ENCODE data around the gene CBX8. TPM values are rescaled to one million over a fixed set of nuclear protein-coding genes. Genes with fewer than 3 reads are reported as not detected.

CBX8 gene
- total RNA-seq, 1 experiment from 2014 or later: 11.3 TPM

DNA sequence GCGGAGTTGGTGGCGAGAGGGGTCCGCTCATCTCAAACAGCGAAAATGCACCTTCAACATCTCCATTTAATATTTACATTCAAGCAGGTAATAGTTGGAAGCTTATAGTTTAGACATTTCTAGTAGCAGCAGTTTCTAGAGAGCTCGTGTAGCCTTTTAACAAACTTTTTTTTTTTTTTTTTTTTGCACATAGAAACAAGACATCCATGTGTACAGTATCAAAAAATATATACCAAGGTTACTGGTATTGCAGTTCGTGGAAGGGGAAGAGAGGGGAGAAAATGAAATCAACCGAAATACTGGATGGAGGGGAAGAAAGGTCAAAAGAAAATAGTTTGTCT, 36.2 kb upstream of the CBX8 start:
- DNase-seq (no peak), ATAC-seq (no peak)
- H4K20me1 ChIP-seq (ENCODE audit: low read length): peaks cover 35% of the 10 kb centered on the region
- CTCF ChIA-PET: interaction anchor here (0.5 to 1.0 kb wide), 5 partner anchors 25 to 174 kb away, joined by 3 to 12 read pairs (median 4); partner anchors contain the start of gene CBX8
- H3K4me2 ChIP-seq (ENCODE audit: low read length): peak overlapping the region; percentile 63
- peak overlapping the region; percentile 44; the same call in 1 of the 2 replicates for H3K4me3 ChIP-seq (ENCODE audit: low read length)
- H3K4me1 ChIP-seq (ENCODE audit: insufficient read depth, low read length): peaks cover 31% of the 10 kb centered on the region
- intact Hi-C loops (cut with micrococcal nuclease): loop anchor here (10.0 kb wide), 1 partner anchor 88 kb away; no protein-coding TSS in a partner anchor
- no peaks in the 10 kb centered on the region for H3K27me3 ChIP-seq (ENCODE audit: low read length)
- no peak overlapping the region for H3K27ac ChIP-seq (ENCODE audit: low read length)
- no peaks in the 10 kb centered on the region for H3K9me2 ChIP-seq (replicated peaks; ENCODE audit: low read length)
- no peaks in the 10 kb centered on the region for H3F3A ChIP-seq (ENCODE audit: low read length, unreplicated experiment)
- TF ChIP-seq, protein P1, sequence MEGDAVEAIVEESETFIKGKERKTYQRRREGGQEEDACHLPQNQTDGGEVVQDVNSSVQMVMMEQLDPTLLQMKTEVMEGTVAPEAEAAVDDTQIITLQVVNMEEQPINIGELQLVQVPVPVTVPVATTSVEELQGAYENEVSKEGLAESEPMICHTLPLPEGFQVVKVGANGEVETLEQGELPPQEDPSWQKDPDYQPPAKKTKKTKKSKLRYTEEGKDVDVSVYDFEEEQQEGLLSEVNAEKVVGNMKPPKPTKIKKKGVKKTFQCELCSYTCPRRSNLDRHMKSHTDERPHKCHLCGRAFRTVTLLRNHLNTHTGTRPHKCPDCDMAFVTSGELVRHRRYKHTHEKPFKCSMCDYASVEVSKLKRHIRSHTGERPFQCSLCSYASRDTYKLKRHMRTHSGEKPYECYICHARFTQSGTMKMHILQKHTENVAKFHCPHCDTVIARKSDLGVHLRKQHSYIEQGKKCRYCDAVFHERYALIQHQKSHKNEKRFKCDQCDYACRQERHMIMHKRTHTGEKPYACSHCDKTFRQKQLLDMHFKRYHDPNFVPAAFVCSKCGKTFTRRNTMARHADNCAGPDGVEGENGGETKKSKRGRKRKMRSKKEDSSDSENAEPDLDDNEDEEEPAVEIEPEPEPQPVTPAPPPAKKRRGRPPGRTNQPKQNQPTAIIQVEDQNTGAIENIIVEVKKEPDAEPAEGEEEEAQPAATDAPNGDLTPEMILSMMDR (conservative IDR thresholded peaks at IDR 0.05; ENCODE audit: low read depth, low read length): no peak
- no peak for TF ChIP-seq EZH2phosphoT487 (IDR thresholded peaks at IDR 0.05; ENCODE audit: borderline replicate concordance, low read length)
- no peak for TF ChIP-seq EZH2 (IDR thresholded peaks at IDR 0.05; ENCODE audit: low read length, unreplicated experiment)
- no peak overlapping the region for H2AFZ ChIP-seq (ENCODE audit: low read length)
- H3K9ac ChIP-seq (ENCODE audit: low read length): no peak overlapping the region
- peaks cover 29% of the 10 kb centered on the region for H3K79me2 ChIP-seq (ENCODE audit: low read length)
- no TSS peak for BruUV-seq (replicated peaks)
- peaks cover 14% of the 10 kb centered on the region; the same call in 1 of the 2 replicates for H3K36me3 ChIP-seq (ENCODE audit: low read depth, low read length)
- POLR2A ChIA-PET (ENCODE audit: unreplicated experiment): interaction anchor here (0.6 kb wide), 1 partner anchor 22 kb away, joined by 13 read pairs; no protein-coding TSS in a partner anchor
- no peaks in the 10 kb centered on the region for H3K9me3 ChIP-seq (ENCODE audit: low read length)

DNA sequence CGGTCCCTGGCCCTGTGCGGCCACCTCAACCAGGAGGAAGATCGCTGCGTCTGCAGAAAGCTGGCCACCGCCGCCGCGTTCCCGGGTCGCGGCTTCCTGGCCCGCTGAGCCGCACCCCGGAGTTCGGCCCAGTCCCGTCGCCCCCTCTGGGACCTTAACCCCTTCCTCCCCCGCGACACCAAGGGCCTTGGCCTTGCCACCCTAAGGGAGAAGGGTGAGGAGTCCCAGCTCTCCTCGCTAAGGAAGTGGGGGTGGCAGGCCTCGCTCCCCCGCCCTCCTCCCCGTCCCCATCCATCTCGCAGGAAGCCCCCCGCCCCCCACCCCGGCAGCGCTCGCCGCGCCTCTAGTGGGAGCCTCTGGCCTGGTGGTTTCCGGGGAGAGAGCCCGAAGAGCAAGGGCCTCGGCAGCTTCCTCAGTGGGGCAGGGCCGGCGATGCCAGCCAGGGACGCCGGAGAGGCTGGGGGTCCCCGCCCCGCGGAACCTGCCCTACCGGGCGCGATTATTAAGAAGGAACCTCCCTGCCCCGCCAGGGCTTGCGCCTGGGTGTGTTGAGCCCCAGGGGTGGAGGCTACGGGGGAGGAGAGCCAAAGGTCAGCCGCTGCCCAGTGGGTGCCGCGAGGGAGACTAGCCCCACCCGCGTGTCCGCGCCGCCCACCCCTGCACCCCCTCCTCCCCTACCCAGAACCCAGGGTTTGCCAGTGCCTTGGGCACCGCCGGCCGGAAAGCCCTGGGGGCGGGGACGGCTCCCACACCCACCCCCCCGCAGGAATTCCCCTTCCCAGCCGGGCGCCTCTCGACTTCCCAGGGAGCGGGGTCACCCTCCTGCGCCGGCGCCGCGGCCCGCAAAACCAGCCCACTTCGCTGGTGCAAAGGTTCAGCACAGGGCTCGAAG, 35.6 kb upstream of the CBX8 start:
- POLR2A ChIA-PET (ENCODE audit: unreplicated experiment): interaction anchor here (0.6 kb wide), 1 partner anchor 21 kb away, joined by 13 read pairs; no protein-coding TSS in a partner anchor
- intact Hi-C loops (cut with micrococcal nuclease): loop anchor here (10.0 kb wide), 1 partner anchor 88 kb away; no protein-coding TSS in a partner anchor
- peak overlapping the region; percentile 63 for H3K4me2 ChIP-seq (ENCODE audit: low read length)
- H3K9me2 ChIP-seq (replicated peaks; ENCODE audit: low read length): no peaks in the 10 kb centered on the region
- DNase-seq (no peak), ATAC-seq (peak; percentile 7)
- no peaks in the 10 kb centered on the region for H3K27me3 ChIP-seq (ENCODE audit: low read length)
- H3K9ac ChIP-seq (ENCODE audit: low read length): no peak overlapping the region
- H3K27ac ChIP-seq (ENCODE audit: low read length): no peak overlapping the region
- peak overlapping the region; percentile 44; the same call in 1 of the 2 replicates for H3K4me3 ChIP-seq (ENCODE audit: low read length)
- CTCF ChIA-PET: interaction anchor here (0.6 to 1.0 kb wide), 5 partner anchors 24 to 175 kb away, joined by 3 to 12 read pairs (median 3); no protein-coding TSS in a partner anchor
- H3K36me3 ChIP-seq (ENCODE audit: low read depth, low read length): peaks cover 14% of the 10 kb centered on the region; the same call in 1 of the 2 replicates
- BruUV-seq (replicated peaks): no TSS peak
- TF ChIP-seq EZH2phosphoT487 (IDR thresholded peaks at IDR 0.05; ENCODE audit: borderline replicate concordance, low read length) (no peak), EZH2 (IDR thresholded peaks at IDR 0.05; ENCODE audit: low read length, unreplicated experiment) (no peak)
- TF ChIP-seq, protein P1 (conservative IDR thresholded peaks at IDR 0.05; ENCODE audit: low read depth, low read length): no peak
- peaks cover 28% of the 10 kb centered on the region for H4K20me1 ChIP-seq (ENCODE audit: low read length)
- H3F3A ChIP-seq (ENCODE audit: low read length, unreplicated experiment): no peaks in the 10 kb centered on the region
- H3K79me2 ChIP-seq (ENCODE audit: low read length): peaks cover 22% of the 10 kb centered on the region
- H3K4me1 ChIP-seq (ENCODE audit: insufficient read depth, low read length): peaks cover 27% of the 10 kb centered on the region
- H3K9me3 ChIP-seq (ENCODE audit: low read length): no peaks in the 10 kb centered on the region
- no peak overlapping the region for H2AFZ ChIP-seq (ENCODE audit: low read length)
